NCI-H1436 treated with DMSO at 0.1 percent for 48 hours (cell line): Measurements from ENCODE around the gene OPRD1.
"Not testable (repeated sequence)": the region's sequence is repeated elsewhere in the genome, so short reads cannot be mapped to it uniquely, and the experiment has no call there.

Experiments
- DNase-seq: peaks from one replicate; lab custom pipeline; 2025; lab: John Stamatoyannopoulos, UW

OPRD1 gene

GRCh38 chr1:28845786-28846543 is 34.0 kb downstream of the OPRD1 start:
- no peak for DNase-seq

- DNase-seq: not testable (repeated sequence)
Observed at GRCh38 chr1:28847207-28847606, 35.2 kb downstream of the OPRD1 start.

GRCh38 chr1:28848416-28848815 is 36.4 kb downstream of the OPRD1 start:
- no peak for DNase-seq

GRCh38 chr1:28853093-28853742 is 41.2 kb downstream of the OPRD1 start:
- DNase-seq: no peak

GRCh38 chr1:28854406-28854805 is 42.4 kb downstream of the OPRD1 start:
- DNase-seq: not testable (repeated sequence)

- no peak for DNase-seq
Observed at GRCh38 chr1:28855046-28855445, 43.1 kb downstream of the OPRD1 start.

- DNase-seq: no peak
Observed at GRCh38 chr1:28855469-28855951, 43.5 kb downstream of the OPRD1 start.

- DNase-seq: no peak
Observed at GRCh38 chr1:28855969-28856368, 44.0 kb downstream of the OPRD1 start.

- no peak for DNase-seq
Observed at GRCh38 chr1:28860332-28861073, 48.5 kb downstream of the OPRD1 start.

- no peak for DNase-seq
Observed at GRCh38 chr1:28862571-28863403, 50.8 kb downstream of the OPRD1 start.

- no peak for DNase-seq
Observed at GRCh38 chr1:28864695-28865094, 52.7 kb downstream of the OPRD1 start.

GRCh38 chr1:28865997-28866650 is 54.2 kb downstream of the OPRD1 start:
- no peak for DNase-seq

GRCh38 chr1:28867850-28868249 is 55.9 kb downstream of the OPRD1 start:
- no peak for DNase-seq

GRCh38 chr1:28869952-28870351 is 58.0 kb downstream of the OPRD1 start:
- no peak for DNase-seq

- no peak for DNase-seq
Observed at GRCh38 chr1:28871631-28872401, 59.8 kb downstream of the OPRD1 start.

- not testable (repeated sequence) for DNase-seq
Observed at GRCh38 chr1:28875134-28875533, 63.2 kb downstream of the OPRD1 start.

- DNase-seq: peak; percentile 12
Observed at GRCh38 chr1:28877132-28877781, 65.3 kb downstream of the OPRD1 start.

- DNase-seq: no peak
Observed at GRCh38 chr1:28878796-28879195, 66.8 kb downstream of the OPRD1 start.

- DNase-seq: peak; percentile 67
Observed at GRCh38 chr1:28882009-28882628, 70.1 kb downstream of the OPRD1 start.

GRCh38 chr1:28883242-28883616 is 71.3 kb downstream of the OPRD1 start:
- DNase-seq: no peak
